ENCODE data around the gene PYROXD2. TPM values are rescaled to one million over a fixed set of nuclear protein-coding genes. Genes with fewer than 3 reads are reported as not detected.

Gene PYROXD2
- total RNA-seq, 2 experiments from 2014 or later = 0.41 to 4.3 TPM

DNA sequence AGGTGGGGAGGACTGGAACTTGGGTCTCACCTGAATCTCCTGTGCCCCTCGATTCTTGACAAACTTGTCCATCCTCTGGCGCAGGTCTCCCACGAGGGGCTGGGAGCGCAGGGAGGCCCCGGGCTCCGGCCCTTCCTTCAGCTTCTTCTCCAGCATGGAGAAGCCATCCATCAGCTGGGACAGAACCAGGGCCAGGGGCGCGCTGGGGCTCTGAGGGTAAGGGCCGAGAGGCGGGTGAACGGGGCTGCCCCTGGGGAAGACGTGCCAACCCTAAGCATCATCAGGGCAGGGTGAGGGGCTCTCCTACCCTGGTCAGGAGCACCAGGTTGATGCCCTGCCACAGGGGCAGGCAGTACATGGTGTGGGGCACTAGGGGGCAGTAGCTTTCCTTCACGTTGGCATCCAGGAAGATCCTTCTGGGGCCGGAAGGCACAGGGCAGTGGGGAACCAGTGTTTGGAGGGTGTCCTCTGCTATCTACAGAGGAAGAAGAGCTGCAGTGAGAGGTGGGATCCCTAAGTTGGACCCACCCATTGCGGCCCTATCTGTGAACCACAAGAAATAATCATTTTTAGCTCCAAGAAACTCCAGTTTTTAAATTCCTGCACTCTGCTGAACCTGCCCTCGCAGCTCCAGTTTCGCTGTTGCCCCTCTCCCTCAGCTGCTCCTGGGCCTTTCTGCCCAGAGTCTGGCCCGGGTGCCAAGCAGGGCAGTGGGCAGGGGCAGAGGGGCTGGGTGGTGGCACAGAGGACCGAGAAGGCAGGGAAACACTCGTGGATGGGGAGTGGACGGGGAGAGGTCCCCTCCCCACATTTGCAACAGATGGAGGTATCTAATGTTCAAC lies 10.8 kb upstream of the PYROXD2 start:
- intact Hi-C loops (cut with micrococcal nuclease; ENCODE audit: unreplicated experiment) = loop anchor here (5.0 kb wide), 1 partner anchor 237 kb away; no protein-coding TSS in a partner anchor
- CTCF ChIA-PET (ENCODE audit: unreplicated experiment) = interaction anchor here (0.5 to 1.5 kb wide), 4 partner anchors 9 to 255 kb away, joined by 3 to 4 read pairs (median 3); no protein-coding TSS in a partner anchor
- Histone ChIP-seq H3K4me3 (ENCODE audit: low read depth, low read length, poor library complexity, severe bottlenecking) (no peak overlapping the region), H3K4me2 (ENCODE audit: low read length) (no peak overlapping the region), H3K9me3 (ENCODE audit: low read length) (no peaks in the 10 kb centered on the region), H3K79me2 (ENCODE audit: insufficient read depth, low read depth, low read length) (no peaks in the 10 kb centered on the region), H2AFZ (ENCODE audit: low read length) (no peak overlapping the region), H3K27ac (ENCODE audit: low read depth, low read length, poor library complexity, severe bottlenecking) (no peak overlapping the region), H3K4me1 (ENCODE audit: insufficient read depth, low read length, poor library complexity, severe bottlenecking) (no peaks in the 10 kb centered on the region), H3K9me2 (ENCODE audit: insufficient read depth, low read length) (no peaks in the 10 kb centered on the region), H3K36me3 (ENCODE audit: insufficient read depth, low read length) (peaks cover 30% of the 10 kb centered on the region), H4K20me1 (ENCODE audit: insufficient read depth, low read length) (no peaks in the 10 kb centered on the region)
- no TSS peak for BruUV-seq (replicated peaks)
- POLR2A ChIA-PET = interaction anchor here (0.6 kb wide), 1 partner anchor 24 kb away, joined by 3 read pairs; no protein-coding TSS in a partner anchor
- DNase-seq (ENCODE audit: low spot score) = peak; percentile 63
- TF ChIP-seq EZH2phosphoT487 (IDR thresholded peaks at IDR 0.05; ENCODE audit: borderline replicate concordance, low read depth, low read length) = no peak
- TF ChIP-seq, protein P1, sequence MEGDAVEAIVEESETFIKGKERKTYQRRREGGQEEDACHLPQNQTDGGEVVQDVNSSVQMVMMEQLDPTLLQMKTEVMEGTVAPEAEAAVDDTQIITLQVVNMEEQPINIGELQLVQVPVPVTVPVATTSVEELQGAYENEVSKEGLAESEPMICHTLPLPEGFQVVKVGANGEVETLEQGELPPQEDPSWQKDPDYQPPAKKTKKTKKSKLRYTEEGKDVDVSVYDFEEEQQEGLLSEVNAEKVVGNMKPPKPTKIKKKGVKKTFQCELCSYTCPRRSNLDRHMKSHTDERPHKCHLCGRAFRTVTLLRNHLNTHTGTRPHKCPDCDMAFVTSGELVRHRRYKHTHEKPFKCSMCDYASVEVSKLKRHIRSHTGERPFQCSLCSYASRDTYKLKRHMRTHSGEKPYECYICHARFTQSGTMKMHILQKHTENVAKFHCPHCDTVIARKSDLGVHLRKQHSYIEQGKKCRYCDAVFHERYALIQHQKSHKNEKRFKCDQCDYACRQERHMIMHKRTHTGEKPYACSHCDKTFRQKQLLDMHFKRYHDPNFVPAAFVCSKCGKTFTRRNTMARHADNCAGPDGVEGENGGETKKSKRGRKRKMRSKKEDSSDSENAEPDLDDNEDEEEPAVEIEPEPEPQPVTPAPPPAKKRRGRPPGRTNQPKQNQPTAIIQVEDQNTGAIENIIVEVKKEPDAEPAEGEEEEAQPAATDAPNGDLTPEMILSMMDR (conservative IDR thresholded peaks at IDR 0.05; ENCODE audit: low read length) = peak; percentile 81

- Histone ChIP-seq H4K20me1 (ENCODE audit: insufficient read depth, low read length) (no peaks in the 10 kb centered on the region), H3K9me2 (ENCODE audit: insufficient read depth, low read length) (no peaks in the 10 kb centered on the region), H3K27ac (ENCODE audit: low read depth, low read length, poor library complexity, severe bottlenecking) (no peak overlapping the region), H3K36me3 (ENCODE audit: insufficient read depth, low read length) (peaks cover 19% of the 10 kb centered on the region), H3K9me3 (ENCODE audit: low read length) (no peaks in the 10 kb centered on the region), H2AFZ (ENCODE audit: low read length) (no peak overlapping the region), H3K4me2 (ENCODE audit: low read length) (no peak overlapping the region), H3K79me2 (ENCODE audit: insufficient read depth, low read depth, low read length) (no peaks in the 10 kb centered on the region), H3K4me1 (ENCODE audit: insufficient read depth, low read length, poor library complexity, severe bottlenecking) (no peaks in the 10 kb centered on the region), H3K4me3 (ENCODE audit: low read depth, low read length, poor library complexity, severe bottlenecking) (no peak overlapping the region)
- no TSS peak for BruUV-seq (replicated peaks)
- no peak for DNase-seq (ENCODE audit: low spot score)
- intact Hi-C loops (cut with micrococcal nuclease; ENCODE audit: unreplicated experiment) = loop anchor here (5.0 kb wide), 1 partner anchor 238 kb away; no protein-coding TSS in a partner anchor
- POLR2A ChIA-PET = no interaction called here
- TF ChIP-seq EZH2phosphoT487 (IDR thresholded peaks at IDR 0.05; ENCODE audit: borderline replicate concordance, low read depth, low read length) = no peak
- TF ChIP-seq, protein P1 (conservative IDR thresholded peaks at IDR 0.05; ENCODE audit: low read length) = no peak
- CTCF ChIA-PET (ENCODE audit: unreplicated experiment) = interaction anchor here (0.8 to 1.5 kb wide), 3 partner anchors 10 to 254 kb away, joined by 3 to 4 read pairs (median 3); no protein-coding TSS in a partner anchor
These were observed 9.6 kb upstream of the PYROXD2 start for GRCh38 chr10:98424295-98425254.
